ENCODE results near the gene SOAT2.

GRCh38 chr12:53071591-53072551 lies 31.4 kb upstream of the SOAT2 start:
- TF ChIP-seq CTCF (IDR thresholded peaks at IDR 0.05) (no peak), POLR2A (IDR thresholded peaks at IDR 0.05) (no peak)
